Thoracic aorta (tissue), 2 donors: Measurements from ENCODE around the gene ADA. TPM values are rescaled to one million over a fixed set of nuclear protein-coding genes. Genes with fewer than 3 reads are reported as not detected.

Source experiments
- ATAC-seq: fragments of 150-250 bp; one replicate; pipeline ENCODE4 v1.8.0; 2017; ENCODE audit warnings: low read depth; ENCODE audit not compliant: insufficient number of reproducible peaks, low FRiP score
- DNase-seq: peaks from one replicate; pipeline ENCODE4 v3.0.0-alpha.2; 2020; ENCODE audit warnings: low spot score
- H3K27ac ChIP-seq, 2 donors: fragments of 200-600 bp; sonication (generic); 1 replicate in 1 of 2; 2 replicates in 1 of 2; pipeline ENCODE4 v1.5.1; 2016; ENCODE audit warnings: mild to moderate bottlenecking in 2 of 2, moderate library complexity in 2 of 2
- H3K27me3 ChIP-seq: fragments of 200-600 bp; sonication (generic); replicated peaks from 2 replicates; pipeline ENCODE4 v1.6.0; 2016; ENCODE audit warnings: mild to moderate bottlenecking; ENCODE audit not compliant: insufficient read depth
- H3K36me3 ChIP-seq: fragments of 200-600 bp; sonication (generic); one replicate; pipeline ENCODE4 v1.5.1; 2016
- H3K4me1 ChIP-seq, 2 donors: fragments of 200-600 bp; sonication (generic); 1 replicate in 1 of 2; 2 replicates in 1 of 2; pipeline versions ENCODE4 v1.5.1 to v1.6.0; 2016; ENCODE audit warnings: low read depth in 2 of 2, mild to moderate bottlenecking in 1 of 2; ENCODE audit not compliant: control insufficient read depth in 1 of 2
- H3K4me3 ChIP-seq: fragments of 200-600 bp; sonication (generic); 2 replicates; pipeline ENCODE4 v1.5.1; 2016; ENCODE audit warnings: mild to moderate bottlenecking
- H3K9me3 ChIP-seq: fragments of 200-600 bp; sonication (generic); 2 replicates; pipeline ENCODE4 v1.5.1; 2016
- CTCF ChIP-seq: fragments of 200-600 bp; sonication (generic); IDR thresholded peaks from one replicate; pipeline ENCODE4 v1.5.1; 2019; ENCODE audit warnings: antibody characterized with exemption
- total RNA-seq, 2 donors: library from RNA; depleted of rRNA; stranded (reverse); fragments of >200 nt; gene quantifications; one replicate each; pipeline versions ENCODE4 v1.1.0 to v1.2.3, GENCODE V29; 2016

Gene ADA
- total RNA-seq, 2 donors from 2014 or later = 8.1 to 20.6 TPM

- H3K36me3 ChIP-seq = no peaks in the 10 kb centered on the region
- peaks cover 4 to 21% of the 10 kb centered on the region in 2 donors for H3K4me1 ChIP-seq
- ATAC-seq (no peak), DNase-seq (no peak)
- H3K4me3 ChIP-seq = no peak overlapping the region
- H3K9me3 ChIP-seq = no peaks in the 10 kb centered on the region
- H3K27ac ChIP-seq = no peak overlapping the region
- no peaks in the 10 kb centered on the region for H3K27me3 ChIP-seq
- TF ChIP-seq CTCF = no peak
Measured at GRCh38 chr20:44648579-44648978, 2.9 kb downstream of the ADA start.

GRCh38 chr20:44648068-44648467 lies 3.4 kb downstream of the ADA start:
- DNase-seq (no peak), ATAC-seq (no peak)
- H3K4me1 ChIP-seq = peaks cover 6 to 26% of the 10 kb centered on the region in 2 donors
- H3K27me3 ChIP-seq = no peaks in the 10 kb centered on the region
- TF ChIP-seq CTCF = no peak
- H3K9me3 ChIP-seq = no peaks in the 10 kb centered on the region
- no peaks in the 10 kb centered on the region for H3K36me3 ChIP-seq
- no peak overlapping the region for H3K27ac ChIP-seq
- no peak overlapping the region for H3K4me3 ChIP-seq

- Histone ChIP-seq H3K36me3 (no peaks in the 10 kb centered on the region), H3K27me3 (no peaks in the 10 kb centered on the region), H3K4me3 (no peak overlapping the region), H3K27ac (no peak overlapping the region), H3K4me1 (peaks cover 18 to 39% of the 10 kb centered on the region in 2 donors), H3K9me3 (no peaks in the 10 kb centered on the region)
- TF ChIP-seq CTCF = no peak
- ATAC-seq (no peak), DNase-seq (no peak)
Measured at GRCh38 chr20:44646641-44647274, 4.7 kb downstream of the ADA start.

GRCh38 chr20:44646023-44646640 lies 5.4 kb downstream of the ADA start:
- H3K4me1 ChIP-seq = peaks cover 18 to 38% of the 10 kb centered on the region in 2 donors
- no peak for DNase-seq
- no peak overlapping the region for H3K27ac ChIP-seq
- TF ChIP-seq CTCF = no peak
- no peak for ATAC-seq
- no peaks in the 10 kb centered on the region for H3K36me3 ChIP-seq
- no peaks in the 10 kb centered on the region for H3K27me3 ChIP-seq
- H3K9me3 ChIP-seq = no peaks in the 10 kb centered on the region
- H3K4me3 ChIP-seq = no peak overlapping the region

- Histone ChIP-seq H3K36me3 (no peaks in the 10 kb centered on the region), H3K9me3 (no peaks in the 10 kb centered on the region), H3K4me3 (no peak overlapping the region), H3K4me1 (peaks cover 14 to 29% of the 10 kb centered on the region in 2 donors), H3K27ac (no peak overlapping the region), H3K27me3 (no peaks in the 10 kb centered on the region)
- TF ChIP-seq CTCF = no peak
- no peak for ATAC-seq
- no peak for DNase-seq
Measured at GRCh38 chr20:44644667-44645131, 6.8 kb downstream of the ADA start.
